HEK293 (cell line): ENCODE measurements around the gene CLASP2.
"Not testable (repeated sequence)": the region's sequence is repeated elsewhere in the genome, so short reads cannot be mapped to it uniquely, and the experiment has no call there.

Experiments used
- KLF16 ChIP-seq: fragments of 450-650 bp; formaldehyde crosslinking; IDR thresholded peaks from 2 replicates; pipeline ENCODE4 v1.5.1; 2017; ENCODE audit warnings: missing biosample characterization, missing genetic modification characterization
- ZBTB21 ChIP-seq: fragments of 450-650 bp; formaldehyde crosslinking; IDR thresholded peaks from 2 replicates; pipeline ENCODE4 v1.5.1; 2017; ENCODE audit warnings: missing biosample characterization, missing genetic modification characterization
- ZNF114 ChIP-seq: fragments of 450-650 bp; formaldehyde crosslinking; IDR thresholded peaks from 2 replicates; pipeline ENCODE4 v1.5.0; 2017; ENCODE audit warnings: missing biosample characterization, missing genetic modification characterization
- ZNF221 ChIP-seq: fragments of 450-650 bp; formaldehyde crosslinking; IDR thresholded peaks from 2 replicates; pipeline ENCODE4 v1.5.1; 2017; ENCODE audit warnings: missing biosample characterization, missing genetic modification characterization, borderline replicate concordance
- ZNF274 ChIP-seq, 2 experiments: fragments of 200-500 bp in 1 of 2; fragments of 450-650 bp in 1 of 2; sonication (Bioruptor generic) in 1 of 2; formaldehyde crosslinking in 1 of 2; IDR thresholded peaks; 2 replicates each; pipeline versions ENCODE4 v1.5.1 to v1.6.1; 2014 to 2016; ENCODE audit warnings: borderline replicate concordance in 1 of 2, inconsistent platforms in 1 of 2, low read length in 1 of 2, missing biosample characterization in 1 of 2, missing genetic modification characterization in 1 of 2
- ZNF292 ChIP-seq: fragments of 450-650 bp; formaldehyde crosslinking; IDR thresholded peaks from 2 replicates; pipeline ENCODE4 v1.5.1; 2016; ENCODE audit warnings: low read depth, missing biosample characterization, missing genetic modification characterization, borderline replicate concordance
- ZNF394 ChIP-seq: fragments of 450-650 bp; formaldehyde crosslinking; IDR thresholded peaks from 2 replicates; pipeline ENCODE4 v1.5.1; 2016; ENCODE audit warnings: missing biosample characterization, missing genetic modification characterization, mild to moderate bottlenecking, moderate library complexity, borderline replicate concordance
- ZNF416 ChIP-seq: fragments of 450-650 bp; formaldehyde crosslinking; IDR thresholded peaks from 2 replicates; pipeline ENCODE4 v1.5.1; 2016; ENCODE audit warnings: missing biosample characterization, missing genetic modification characterization
- ZNF558 ChIP-seq: fragments of 450-650 bp; formaldehyde crosslinking; IDR thresholded peaks from 2 replicates; pipeline ENCODE4 v1.5.1; 2016; ENCODE audit warnings: missing biosample characterization, missing genetic modification characterization
- ZNF677 ChIP-seq: fragments of 450-650 bp; IDR thresholded peaks from 2 replicates; pipeline ENCODE4 v1.5.0; 2018; ENCODE audit warnings: missing biosample characterization, mild to moderate bottlenecking, missing genetic modification characterization, moderate library complexity
- ZNF777 ChIP-seq: fragments of 450-650 bp; formaldehyde crosslinking; IDR thresholded peaks from 2 replicates; pipeline ENCODE4 v1.5.1; 2017; ENCODE audit warnings: missing biosample characterization, missing genetic modification characterization, borderline replicate concordance
- ZNF792 ChIP-seq: fragments of 450-650 bp; formaldehyde crosslinking; IDR thresholded peaks from 2 replicates; pipeline ENCODE4 v1.5.1; 2016; ENCODE audit warnings: missing biosample characterization, missing genetic modification characterization
- TF ChIP-seq, protein P1 (sequence below): fragments of 450-650 bp; formaldehyde crosslinking; IDR thresholded peaks from 2 replicates; pipeline ENCODE4 v1.5.1; 2016; ENCODE audit warnings: missing biosample characterization, missing genetic modification characterization
- TF ChIP-seq, protein P2 (sequence below): fragments of 450-650 bp; formaldehyde crosslinking; IDR thresholded peaks from 2 replicates; pipeline ENCODE4 v1.5.1; 2016; ENCODE audit warnings: missing biosample characterization, missing genetic modification characterization

GRCh38 chr3:33451994-33452393 is 266.1 kb downstream of the CLASP2 start:
- not testable (repeated sequence) for TF ChIP-seq ZNF677; ZNF292 (tag by site-specific recombination); ZNF777 (tag by site-specific recombination); KLF16 (tag by site-specific recombination); ZNF114 (tag by site-specific recombination); ZBTB21 (tag by site-specific recombination); ZNF792 (tag by site-specific recombination); ZNF221 (tag by site-specific recombination); ZNF558 (tag by site-specific recombination); ZNF394 (tag by site-specific recombination); ZNF274 (IDR thresholded peaks at IDR 0.05; ENCODE audit: low read length); ZNF274 (tag by site-specific recombination; IDR thresholded peaks at IDR 0.05; ENCODE audit: borderline replicate concordance); ZNF416 (tag by site-specific recombination)
- TF ChIP-seq, protein P1, sequence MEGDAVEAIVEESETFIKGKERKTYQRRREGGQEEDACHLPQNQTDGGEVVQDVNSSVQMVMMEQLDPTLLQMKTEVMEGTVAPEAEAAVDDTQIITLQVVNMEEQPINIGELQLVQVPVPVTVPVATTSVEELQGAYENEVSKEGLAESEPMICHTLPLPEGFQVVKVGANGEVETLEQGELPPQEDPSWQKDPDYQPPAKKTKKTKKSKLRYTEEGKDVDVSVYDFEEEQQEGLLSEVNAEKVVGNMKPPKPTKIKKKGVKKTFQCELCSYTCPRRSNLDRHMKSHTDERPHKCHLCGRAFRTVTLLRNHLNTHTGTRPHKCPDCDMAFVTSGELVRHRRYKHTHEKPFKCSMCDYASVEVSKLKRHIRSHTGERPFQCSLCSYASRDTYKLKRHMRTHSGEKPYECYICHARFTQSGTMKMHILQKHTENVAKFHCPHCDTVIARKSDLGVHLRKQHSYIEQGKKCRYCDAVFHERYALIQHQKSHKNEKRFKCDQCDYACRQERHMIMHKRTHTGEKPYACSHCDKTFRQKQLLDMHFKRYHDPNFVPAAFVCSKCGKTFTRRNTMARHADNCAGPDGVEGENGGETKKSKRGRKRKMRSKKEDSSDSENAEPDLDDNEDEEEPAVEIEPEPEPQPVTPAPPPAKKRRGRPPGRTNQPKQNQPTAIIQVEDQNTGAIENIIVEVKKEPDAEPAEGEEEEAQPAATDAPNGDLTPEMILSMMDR (tag by site-specific recombination), result not testable (repeated sequence)
- TF ChIP-seq, protein P2, sequence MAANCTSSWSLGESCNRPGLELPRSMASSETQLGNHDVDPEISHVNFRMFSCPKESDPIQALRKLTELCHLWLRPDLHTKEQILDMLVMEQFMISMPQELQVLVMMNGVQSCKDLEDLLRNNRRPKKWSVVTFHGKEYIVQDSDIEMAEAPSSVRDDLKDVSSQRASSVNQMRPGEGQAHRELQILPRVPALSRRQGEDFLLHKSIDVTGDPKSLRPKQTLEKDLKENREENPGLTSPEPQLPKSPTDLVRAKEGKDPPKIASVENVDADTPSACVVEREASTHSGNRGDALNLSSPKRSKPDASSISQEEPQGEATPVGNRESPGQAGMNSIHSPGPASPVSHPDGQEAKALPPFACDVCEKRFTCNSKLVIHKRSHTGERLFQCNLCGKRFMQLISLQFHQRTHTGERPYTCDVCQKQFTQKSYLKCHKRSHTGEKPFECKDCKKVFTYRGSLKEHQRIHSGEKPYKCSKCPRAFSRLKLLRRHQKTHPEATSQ (tag by site-specific recombination), result not testable (repeated sequence)
